ENCODE measurements around the gene MAP3K14.
A peak's percentile ranks its signal among the peaks of the same experiment; 100 is the strongest.

The MAP3K14 gene

DNA sequence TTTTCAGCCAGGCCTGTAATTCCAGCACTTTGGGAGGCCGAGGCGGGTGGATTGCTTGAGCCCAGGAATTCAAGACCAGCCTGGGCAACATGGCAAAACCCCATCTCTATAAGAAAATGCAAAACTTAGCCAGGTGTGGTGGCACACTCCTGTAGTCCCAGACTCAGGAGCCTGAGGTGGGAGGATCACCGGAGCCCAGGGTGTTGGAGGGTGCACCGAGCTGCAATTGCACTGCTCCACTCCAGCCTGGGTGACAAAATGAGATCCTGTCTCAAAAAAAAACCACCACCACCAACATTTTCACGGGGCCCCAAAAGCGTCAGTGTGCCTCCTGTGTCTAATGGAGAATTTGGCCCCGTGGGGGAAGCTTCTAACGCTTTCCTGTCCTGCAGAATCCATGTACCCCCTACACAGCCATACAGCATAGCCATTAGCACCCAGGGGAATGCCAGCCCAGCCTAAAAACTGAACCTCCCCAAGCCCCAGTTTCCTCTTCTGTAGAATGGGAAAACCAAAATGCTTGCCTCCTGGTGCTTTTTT, 22.2 kb upstream of the MAP3K14 start:
- no peak for ATAC-seq

- ATAC-seq = no peak
Observed at GRCh38 chr17:45338023-45338781, 21.4 kb upstream of the MAP3K14 start.

DNA sequence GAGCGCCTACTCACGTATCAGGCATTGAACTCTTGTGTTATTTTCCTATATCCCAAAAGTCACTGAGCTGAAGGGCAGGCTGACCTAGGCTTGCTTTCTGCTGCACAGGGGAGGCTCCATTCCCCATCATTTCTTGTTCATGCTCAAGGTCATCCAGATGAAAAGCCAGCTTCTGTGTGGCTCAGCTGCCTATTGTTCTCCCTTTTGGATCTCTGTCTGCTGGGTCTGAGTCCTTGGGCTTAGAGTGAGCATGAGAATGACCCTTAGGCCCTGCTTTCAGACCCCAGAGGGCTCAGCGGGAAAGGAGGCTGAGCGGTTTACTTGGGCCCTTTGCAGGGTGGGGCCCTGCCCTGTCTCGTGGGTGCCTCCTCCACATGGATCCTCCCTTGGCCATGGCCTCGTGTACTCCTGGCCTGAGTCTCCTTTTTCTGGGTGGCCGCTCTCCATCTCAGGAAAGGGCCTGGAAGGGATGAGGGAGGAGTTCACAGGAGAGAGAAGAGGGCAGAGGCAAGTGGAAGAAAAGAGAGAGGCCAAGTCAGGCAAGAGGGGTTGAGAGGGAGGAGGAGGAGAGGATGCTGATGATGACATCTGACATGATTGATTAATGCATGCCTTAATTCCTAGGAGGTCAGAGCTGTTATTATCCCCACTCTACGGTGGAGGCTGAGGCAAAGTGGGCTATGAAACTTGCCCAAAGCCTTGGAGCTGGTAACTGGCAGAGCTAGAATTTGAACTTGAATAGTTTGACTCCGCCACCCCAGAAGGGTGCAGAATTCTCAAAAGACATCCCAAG, 19.8 kb upstream of the MAP3K14 start:
- ATAC-seq = no peak

- ATAC-seq = no peak
Observed at GRCh38 chr17:45335721-45336120, 18.9 kb upstream of the MAP3K14 start.

- no peak for ATAC-seq
Observed at GRCh38 chr17:45334701-45335677, 18.2 kb upstream of the MAP3K14 start.

GRCh38 chr17:45334231-45334630, 17.4 kb upstream of the MAP3K14 start:
- ATAC-seq = no peak

DNA sequence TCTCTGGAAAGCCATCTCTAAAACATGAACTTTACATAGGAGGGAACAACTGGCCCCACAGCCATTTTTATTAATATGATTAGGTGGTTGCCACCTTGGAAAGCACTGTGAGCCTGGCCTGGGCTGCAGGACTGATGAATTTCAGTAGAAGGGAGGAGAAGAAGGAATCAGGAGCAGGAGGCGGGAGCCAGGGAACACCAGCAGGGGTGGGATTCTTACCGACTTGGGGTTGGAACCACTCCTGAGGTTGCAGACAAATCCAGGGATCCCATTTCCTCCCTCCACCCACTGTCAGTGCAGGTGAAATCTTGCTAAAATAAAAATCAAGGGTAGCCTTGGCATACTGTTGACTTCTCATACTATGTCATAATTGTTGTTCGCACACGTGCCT, 16.9 kb upstream of the MAP3K14 start:
- ATAC-seq = no peak

- peak in 1 of 2 donors; percentile 44 for ATAC-seq
Observed at GRCh38 chr17:45332989-45333701, 16.3 kb upstream of the MAP3K14 start.

- no peak for ATAC-seq
Observed at GRCh38 chr17:45332505-45332904, 15.7 kb upstream of the MAP3K14 start.

- no peak for ATAC-seq
Observed at GRCh38 chr17:45326626-45327025, 9.8 kb upstream of the MAP3K14 start.

GRCh38 chr17:45325810-45326209, 9.0 kb upstream of the MAP3K14 start:
- no peak for ATAC-seq

- no peak for ATAC-seq
Observed at GRCh38 chr17:45324336-45324735, 7.5 kb upstream of the MAP3K14 start.

- no peak for ATAC-seq
Observed at GRCh38 chr17:45322168-45322567, 5.3 kb upstream of the MAP3K14 start.

DNA sequence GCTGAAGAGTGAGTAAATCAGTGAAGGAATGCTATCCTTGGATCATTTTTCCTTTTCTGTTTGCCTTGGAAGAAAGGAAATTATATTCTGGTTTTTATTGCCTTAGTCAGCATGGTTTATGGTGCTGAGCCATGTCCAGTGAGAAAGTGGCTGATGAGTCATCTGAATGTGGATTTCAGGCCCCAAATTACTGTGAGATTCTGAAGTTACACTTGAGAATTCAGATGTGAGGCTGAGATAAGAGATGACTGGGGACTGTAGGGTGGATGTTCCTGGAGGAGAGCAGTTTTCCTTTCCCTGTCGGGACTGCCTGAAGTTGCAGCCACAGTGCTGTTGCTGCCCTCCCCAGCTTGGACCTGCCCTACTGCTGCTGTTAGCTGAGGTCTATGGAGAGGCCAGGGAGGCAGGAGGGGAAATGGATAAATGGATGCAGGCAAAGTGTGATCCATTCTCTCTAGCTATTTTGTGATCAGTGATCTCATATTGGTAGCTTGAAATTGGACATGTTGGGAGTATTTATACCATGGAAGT, 4.2 kb upstream of the MAP3K14 start:
- no peak for ATAC-seq

- ATAC-seq = no peak
Observed at GRCh38 chr17:45320349-45320930, 3.6 kb upstream of the MAP3K14 start.

DNA sequence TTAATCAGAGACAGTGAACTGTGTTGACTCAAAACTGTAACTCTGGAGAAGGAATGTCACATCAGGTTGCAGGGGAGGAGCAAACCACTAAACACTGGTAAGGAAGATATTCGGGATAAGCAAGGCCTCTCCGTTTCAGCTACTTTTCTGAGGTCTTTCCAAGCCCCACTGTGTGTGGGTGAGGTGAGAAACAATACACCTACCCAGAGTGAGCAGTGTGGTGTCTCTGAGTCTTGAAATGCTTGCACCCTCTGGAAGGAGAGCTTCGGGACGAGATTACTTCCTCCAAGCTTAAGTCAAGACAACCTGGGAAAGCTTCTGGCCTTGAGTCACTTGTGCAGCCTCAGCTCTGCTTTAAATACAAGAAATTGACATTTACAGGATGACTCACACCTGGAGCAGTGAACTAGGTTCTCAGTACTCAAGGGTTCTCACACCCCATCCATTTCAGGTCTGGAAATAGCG, 2.5 kb upstream of the MAP3K14 start:
- no peak for ATAC-seq

- ATAC-seq = no peak
Observed at GRCh38 chr17:45318561-45319230, 1.9 kb upstream of the MAP3K14 start.

GRCh38 chr17:45317111-45317928, 500 bp upstream of the MAP3K14 start:
- ATAC-seq = peak; percentile 83 to 86

DNA sequence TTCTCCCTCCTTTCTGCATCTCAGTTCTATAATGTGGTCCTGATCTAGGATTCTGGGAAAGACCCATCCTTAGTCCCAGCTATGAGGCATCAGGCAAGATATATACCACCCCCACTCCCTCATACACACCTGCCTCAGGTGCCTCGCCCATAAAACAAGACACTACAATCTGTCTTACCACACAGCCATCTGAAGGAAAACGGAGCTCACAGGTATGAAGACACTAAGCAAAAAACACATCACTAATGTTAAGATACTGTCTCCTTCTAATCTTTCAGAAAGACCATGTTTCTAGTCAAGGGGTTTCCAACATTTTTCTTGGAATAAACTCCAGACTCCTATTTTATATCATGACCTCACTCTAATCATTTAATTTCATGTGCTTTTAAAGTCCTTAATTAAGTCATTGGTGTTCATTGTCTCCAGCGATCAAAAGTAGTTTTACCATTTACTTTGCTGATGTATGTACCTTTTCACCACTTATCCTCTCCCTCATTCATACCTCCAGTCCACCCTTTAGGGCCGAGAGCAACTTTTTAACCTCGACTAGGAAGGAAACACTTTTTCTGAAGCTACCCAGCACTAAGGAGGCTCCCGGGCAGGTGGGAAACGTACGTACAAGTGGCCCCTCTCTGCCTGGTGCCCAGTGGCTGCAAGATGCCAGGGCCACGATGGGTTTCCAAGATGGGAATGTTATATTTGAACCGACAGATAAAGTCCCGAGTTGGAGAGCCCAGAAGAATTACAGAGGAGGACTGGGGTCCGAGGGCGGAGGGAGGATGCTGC, 979 bp downstream of the MAP3K14 start:
- no peak for ATAC-seq

All from activated CD4-positive, CD25-positive, alpha-beta regulatory T cell treated with anti-CD3 and anti-CD28 coated beads, Interleukin-2, amount 50 U/mL, for 24 hours (primary cell).